ENCODE data around the gene HOXA5. TPM values are rescaled to one million over a fixed set of nuclear protein-coding genes. Genes with fewer than 3 reads are reported as not detected.

HOXA5 gene
- total and polyA plus RNA-seq, 2 of the 8 experiments (the other 6 are each of a cell fraction or from before 2014, with no cell fraction given) = not detected

GRCh38 chr7:27191161-27191731, 47.8 kb upstream of the HOXA5 start:
- Histone ChIP-seq H2BK15ac (ENCODE audit: low read length) (no peak overlapping the region), H3K9ac (replicated peaks in 1 of 4; ENCODE audit: extremely low read depth in 1 of 4, low read depth in 3 of 4, low read length in 3 of 4) (no peak overlapping the region), H4K91ac (replicated peaks; ENCODE audit: insufficient read length, low read length) (no peak overlapping the region), H4K8ac (ENCODE audit: extremely low read depth, insufficient read depth, low read length) (no peak overlapping the region), H3K23me2 (ENCODE audit: low read depth, low read length) (no peaks in the 10 kb centered on the region), H3K56ac (replicated peaks; ENCODE audit: insufficient read length, low read depth, low read length) (no peak overlapping the region), H2BK5ac (ENCODE audit: low read depth, low read length) (no peak overlapping the region), H3K4ac (replicated peaks; ENCODE audit: insufficient read length, low read depth, low read length) (no peak overlapping the region), H3K4me3 (ENCODE audit: extremely low read depth in 1 of 4, insufficient read depth in 2 of 4, low read depth in 3 of 4, low read length in 4 of 4) (no peak overlapping the region), H3K79me1 (ENCODE audit: low read depth, low read length) (no peaks in the 10 kb centered on the region), H3K23ac (ENCODE audit: insufficient read length) (no peak overlapping the region), H4K20me1 (replicated peaks in 1 of 2; ENCODE audit: control insufficient read depth in 1 of 2, insufficient read depth in 2 of 2, low read length in 2 of 2) (peaks cover 22 to 52% of the 10 kb centered on the region in 2 experiments), H2BK12ac (ENCODE audit: low read depth, low read length) (0 out of 2 replicates have a peak overlapping the region, but pooled peaks have one; percentile 27), H3K4me1 (replicated peaks in 1 of 4; ENCODE audit: control insufficient read depth in 3 of 4, insufficient read depth in 4 of 4, low read length in 3 of 4) (peaks cover 0 to 17% (median 12%) of the 10 kb centered on the region in 4 experiments; a peak in 5 of 7 replicates), H3K4me2 (ENCODE audit: insufficient read depth in 1 of 2, low read depth in 2 of 2, low read length in 2 of 2) (no peak overlapping the region; a peak in 1 of 4 replicates), H3K9me3 (ENCODE audit: insufficient read depth in 2 of 2, low read depth in 1 of 2, low read length in 1 of 2) (peaks cover 0 to 3% of the 10 kb centered on the region in 2 experiments; a peak in 1 of 4 replicates), H2BK20ac (ENCODE audit: low read length) (no peak overlapping the region), H3K27ac (ENCODE audit: low read depth, low read length) (no peak overlapping the region), H3K14ac (ENCODE audit: insufficient read length) (no peak overlapping the region), H3K27me3 (replicated peaks in 1 of 4; ENCODE audit: control insufficient read depth in 3 of 4, extremely low read depth in 1 of 4, insufficient read depth in 3 of 4, low read length in 3 of 4) (peaks cover 86 to 100% (median 96%) of the 10 kb centered on the region in 4 experiments), H3K36me3 (ENCODE audit: control insufficient read depth in 2 of 4, insufficient read depth in 4 of 4, low read length in 3 of 4) (peaks cover 0 to 10% (median 0%) of the 10 kb centered on the region in 4 experiments; a peak in 1 of 8 replicates), H4K5ac (ENCODE audit: insufficient read length, low read depth, low read length) (no peak overlapping the region), H2BK120ac (replicated peaks; ENCODE audit: low read depth, low read length) (no peak overlapping the region), H3K18ac (ENCODE audit: extremely low read depth, low read length) (no peak overlapping the region), H2AFZ (ENCODE audit: low read length) (no peak overlapping the region), H2AK5ac (ENCODE audit: low read depth, low read length) (no peak overlapping the region), H3K79me2 (ENCODE audit: control insufficient read depth in 1 of 2, insufficient read depth in 2 of 2, low read length in 2 of 2) (no peaks in the 10 kb centered on the region)
- POLR2A ChIA-PET (ENCODE audit: partially characterized antibody) = no interaction called here
- DNase-seq (ENCODE audit: low read depth in 1 of 2, low spot score in 2 of 2) (no peak), FAIRE-seq (no peak)
- CTCF ChIA-PET (ENCODE audit: partially characterized antibody) = interaction anchor here (0.8 to 9.1 kb wide), 10 partner anchors 8 to 829 kb away, joined by 3 to 64 read pairs (median 4); partner anchors contain the start of genes HOXA13 and HOXA5
- 25% methylated on average over 15 of the region's 15 CpGs; no CpG with 5 or more reads in 1 of the 2 experiments for WGBS, 2 experiments (ENCODE audit: extremely low coverage in 1 of 2, insufficient coverage in 1 of 2, insufficient read length in 1 of 2, insufficient replicate concordance in 2 of 2, low coverage in 1 of 2, low lambda C conversion rate in 2 of 2, missing lambda C conversion rate in 1 of 2)
- no peak for TF ChIP-seq CREB1 (IDR thresholded peaks at IDR 0.05)
- TF ChIP-seq HDAC6 (IDR thresholded peaks at IDR 0.05; ENCODE audit: low read depth, low read length) = no peak
- no peak for TF ChIP-seq BACH1 (IDR thresholded peaks at IDR 0.05; ENCODE audit: low read length)
- no peak for TF ChIP-seq ATF3 (IDR thresholded peaks at IDR 0.05; ENCODE audit: insufficient read depth, low read depth, low read length)
